ENCODE data around the gene COL21A1. TPM values are rescaled to one million over a fixed set of nuclear protein-coding genes. Genes with fewer than 3 reads are reported as not detected.

COL21A1 gene
- total and polyA plus RNA-seq, 3 experiments from 2014 or later: not detected

- no peak overlapping the region for H3K4me3 Mint-ChIP-seq
- no peaks in the 10 kb centered on the region for H3K27me3 Mint-ChIP-seq
- no peak overlapping the region for H3K4me3 ChIP-seq (ENCODE audit: low read length)
- no peak overlapping the region for H3K27ac ChIP-seq (ENCODE audit: low read depth, low read length)
- no peaks in the 10 kb centered on the region for H3K4me1 Mint-ChIP-seq
- no peaks in the 10 kb centered on the region for H3K27me3 ChIP-seq (ENCODE audit: insufficient read depth, low read length, poor library complexity, severe bottlenecking)
- H3K27ac Mint-ChIP-seq: no peak overlapping the region
- H3K9me3 ChIP-seq (ENCODE audit: low read length): no peaks in the 10 kb centered on the region
- H3K36me3 Mint-ChIP-seq: no peaks in the 10 kb centered on the region
- H3K36me3 ChIP-seq (ENCODE audit: insufficient read depth, low read length): no peaks in the 10 kb centered on the region
- H3K4me1 ChIP-seq (ENCODE audit: insufficient read depth, low read length): no peaks in the 10 kb centered on the region
- peaks cover 2 to 7% (median 3%) of the 10 kb centered on the region in 5 donors for H3K9me3 Mint-ChIP-seq
- ChIA-PET POLR2A (no interaction called here), CTCF (no interaction called here)
- no peak for DNase-seq
Measured at GRCh38 chr6:56255349-56255748, 8.0 kb upstream of the COL21A1 start.

GRCh38 chr6:56250266-56250665 is 2.9 kb upstream of the COL21A1 start:
- H3K9me3 ChIP-seq (ENCODE audit: low read length): no peaks in the 10 kb centered on the region
- H3K27ac ChIP-seq (ENCODE audit: low read depth, low read length): no peak overlapping the region
- H3K36me3 ChIP-seq (ENCODE audit: insufficient read depth, low read length): no peaks in the 10 kb centered on the region
- no peaks in the 10 kb centered on the region for H3K27me3 ChIP-seq (ENCODE audit: insufficient read depth, low read length, poor library complexity, severe bottlenecking)
- no peak overlapping the region for H3K4me3 Mint-ChIP-seq
- H3K4me3 ChIP-seq (ENCODE audit: low read length): no peak overlapping the region
- DNase-seq: no peak
- H3K27ac Mint-ChIP-seq: no peak overlapping the region
- no peaks in the 10 kb centered on the region for H3K36me3 Mint-ChIP-seq
- ChIA-PET CTCF (no interaction called here), POLR2A (no interaction called here)
- peaks cover 0 to 3% of the 10 kb centered on the region in 2 donors for H3K27me3 Mint-ChIP-seq
- peaks cover 0 to 9% (median 4%) of the 10 kb centered on the region in 5 donors for H3K9me3 Mint-ChIP-seq
- H3K4me1 ChIP-seq (ENCODE audit: insufficient read depth, low read length): no peaks in the 10 kb centered on the region
- H3K4me1 Mint-ChIP-seq: no peaks in the 10 kb centered on the region

- no peaks in the 10 kb centered on the region for H3K36me3 ChIP-seq (ENCODE audit: insufficient read depth, low read length)
- DNase-seq: no peak
- H3K4me3 Mint-ChIP-seq: no peak overlapping the region
- CTCF ChIA-PET: no interaction called here
- H3K36me3 Mint-ChIP-seq: no peaks in the 10 kb centered on the region
- H3K9me3 Mint-ChIP-seq: peaks cover 0 to 9% (median 2%) of the 10 kb centered on the region in 5 donors
- no peak overlapping the region for H3K27ac ChIP-seq (ENCODE audit: low read depth, low read length)
- POLR2A ChIA-PET: no interaction called here
- no peak overlapping the region for H3K4me3 ChIP-seq (ENCODE audit: low read length)
- H3K9me3 ChIP-seq (ENCODE audit: low read length): no peaks in the 10 kb centered on the region
- no peaks in the 10 kb centered on the region for H3K4me1 Mint-ChIP-seq
- H3K27me3 ChIP-seq (ENCODE audit: insufficient read depth, low read length, poor library complexity, severe bottlenecking): no peaks in the 10 kb centered on the region
- H3K27ac Mint-ChIP-seq: no peak overlapping the region
- H3K27me3 Mint-ChIP-seq: peaks cover 0 to 3% of the 10 kb centered on the region in 2 donors
- no peaks in the 10 kb centered on the region for H3K4me1 ChIP-seq (ENCODE audit: insufficient read depth, low read length)
Measured at GRCh38 chr6:56247654-56248122, 308 bp upstream of the COL21A1 start.

GRCh38 chr6:56246541-56246880 is 869 bp downstream of the COL21A1 start:
- no peaks in the 10 kb centered on the region for H3K36me3 Mint-ChIP-seq
- H3K27me3 ChIP-seq (ENCODE audit: insufficient read depth, low read length, poor library complexity, severe bottlenecking): no peaks in the 10 kb centered on the region
- H3K36me3 ChIP-seq (ENCODE audit: insufficient read depth, low read length): no peaks in the 10 kb centered on the region
- no peaks in the 10 kb centered on the region for H3K4me1 ChIP-seq (ENCODE audit: insufficient read depth, low read length)
- DNase-seq: no peak
- POLR2A ChIA-PET: no interaction called here
- H3K27me3 Mint-ChIP-seq: peaks cover 0 to 3% of the 10 kb centered on the region in 2 donors
- H3K27ac ChIP-seq (ENCODE audit: low read depth, low read length): no peak overlapping the region
- CTCF ChIA-PET: no interaction called here
- no peaks in the 10 kb centered on the region for H3K9me3 ChIP-seq (ENCODE audit: low read length)
- no peak overlapping the region for H3K27ac Mint-ChIP-seq
- H3K9me3 Mint-ChIP-seq: peaks cover 0 to 9% (median 2%) of the 10 kb centered on the region in 5 donors
- H3K4me1 Mint-ChIP-seq: no peaks in the 10 kb centered on the region
- no peak overlapping the region for H3K4me3 Mint-ChIP-seq
- H3K4me3 ChIP-seq (ENCODE audit: low read length): no peak overlapping the region

GRCh38 chr6:56245903-56246351 is 1.5 kb downstream of the COL21A1 start:
- Histone ChIP-seq H3K27me3 (ENCODE audit: insufficient read depth, low read length, poor library complexity, severe bottlenecking) (no peaks in the 10 kb centered on the region), H3K9me3 (ENCODE audit: low read length) (no peaks in the 10 kb centered on the region), H3K36me3 (ENCODE audit: insufficient read depth, low read length) (no peaks in the 10 kb centered on the region), H3K4me3 (ENCODE audit: low read length) (no peak overlapping the region), H3K27ac (ENCODE audit: low read depth, low read length) (no peak overlapping the region), H3K4me1 (ENCODE audit: insufficient read depth, low read length) (no peaks in the 10 kb centered on the region)
- Mint-ChIP-seq H3K36me3 (no peaks in the 10 kb centered on the region), H3K27me3 (peaks cover 0 to 3% of the 10 kb centered on the region in 2 donors), H3K9me3 (peaks cover 0 to 9% (median 2%) of the 10 kb centered on the region in 5 donors), H3K27ac (no peak overlapping the region), H3K4me3 (no peak overlapping the region), H3K4me1 (no peaks in the 10 kb centered on the region)
- CTCF ChIA-PET: no interaction called here
- POLR2A ChIA-PET: no interaction called here
- no peak for DNase-seq

- no peaks in the 10 kb centered on the region for H3K9me3 ChIP-seq (ENCODE audit: low read length)
- ChIA-PET CTCF (no interaction called here), POLR2A (no interaction called here)
- Mint-ChIP-seq H3K27ac (no peak overlapping the region), H3K4me3 (no peak overlapping the region), H3K9me3 (peaks cover 0 to 6% (median 2%) of the 10 kb centered on the region in 5 donors), H3K27me3 (peaks cover 0 to 3% of the 10 kb centered on the region in 2 donors), H3K36me3 (no peaks in the 10 kb centered on the region), H3K4me1 (no peaks in the 10 kb centered on the region)
- no peaks in the 10 kb centered on the region for H3K4me1 ChIP-seq (ENCODE audit: insufficient read depth, low read length)
- H3K27ac ChIP-seq (ENCODE audit: low read depth, low read length): no peak overlapping the region
- no peaks in the 10 kb centered on the region for H3K36me3 ChIP-seq (ENCODE audit: insufficient read depth, low read length)
- no peaks in the 10 kb centered on the region for H3K27me3 ChIP-seq (ENCODE audit: insufficient read depth, low read length, poor library complexity, severe bottlenecking)
- H3K4me3 ChIP-seq (ENCODE audit: low read length): no peak overlapping the region
- no peak for DNase-seq
Measured at GRCh38 chr6:56244528-56245253, 2.7 kb downstream of the COL21A1 start.

- Mint-ChIP-seq H3K27me3 (peaks cover 0 to 3% of the 10 kb centered on the region in 2 donors), H3K4me3 (no peak overlapping the region), H3K27ac (no peak overlapping the region), H3K36me3 (no peaks in the 10 kb centered on the region), H3K4me1 (no peaks in the 10 kb centered on the region), H3K9me3 (peaks cover 0 to 6% (median 2%) of the 10 kb centered on the region in 5 donors)
- Histone ChIP-seq H3K27me3 (ENCODE audit: insufficient read depth, low read length, poor library complexity, severe bottlenecking) (no peaks in the 10 kb centered on the region), H3K4me1 (ENCODE audit: insufficient read depth, low read length) (no peaks in the 10 kb centered on the region), H3K4me3 (ENCODE audit: low read length) (no peak overlapping the region), H3K9me3 (ENCODE audit: low read length) (no peaks in the 10 kb centered on the region), H3K36me3 (ENCODE audit: insufficient read depth, low read length) (no peaks in the 10 kb centered on the region), H3K27ac (ENCODE audit: low read depth, low read length) (no peak overlapping the region)
- ChIA-PET POLR2A (no interaction called here), CTCF (no interaction called here)
- no peak for DNase-seq
Measured at GRCh38 chr6:56244089-56244488, 3.3 kb downstream of the COL21A1 start.

GRCh38 chr6:56243518-56244070 is 3.8 kb downstream of the COL21A1 start:
- H3K27me3 ChIP-seq (ENCODE audit: insufficient read depth, low read length, poor library complexity, severe bottlenecking): no peaks in the 10 kb centered on the region
- Mint-ChIP-seq H3K36me3 (no peaks in the 10 kb centered on the region), H3K4me3 (no peak overlapping the region), H3K9me3 (peaks cover 0 to 6% (median 2%) of the 10 kb centered on the region in 5 donors), H3K27me3 (peaks cover 0 to 3% of the 10 kb centered on the region in 2 donors), H3K4me1 (no peaks in the 10 kb centered on the region), H3K27ac (no peak overlapping the region)
- ChIA-PET POLR2A (no interaction called here), CTCF (no interaction called here)
- no peaks in the 10 kb centered on the region for H3K4me1 ChIP-seq (ENCODE audit: insufficient read depth, low read length)
- H3K36me3 ChIP-seq (ENCODE audit: insufficient read depth, low read length): no peaks in the 10 kb centered on the region
- no peak for DNase-seq
- no peak overlapping the region for H3K27ac ChIP-seq (ENCODE audit: low read depth, low read length)
- no peaks in the 10 kb centered on the region for H3K9me3 ChIP-seq (ENCODE audit: low read length)
- H3K4me3 ChIP-seq (ENCODE audit: low read length): no peak overlapping the region
